VCaP (cell line): ENCODE measurements around the gene ANKDD1B.
A peak's percentile ranks its signal among the peaks of the same experiment; 100 is the strongest.

ENCODE experiments used
- H3K27ac ChIP-seq: fragments of 450-650 bp; 2 replicates; pipeline ENCODE4 v1.5.1; 2017
- TF ChIP-seq, protein P1 (sequence below): fragments of 450-650 bp; conservative IDR thresholded peaks from 2 replicates; pipeline ENCODE4 v1.5.1; 2017; ENCODE audit warnings: mild to moderate bottlenecking, moderate library complexity

ANKDD1B gene

DNA sequence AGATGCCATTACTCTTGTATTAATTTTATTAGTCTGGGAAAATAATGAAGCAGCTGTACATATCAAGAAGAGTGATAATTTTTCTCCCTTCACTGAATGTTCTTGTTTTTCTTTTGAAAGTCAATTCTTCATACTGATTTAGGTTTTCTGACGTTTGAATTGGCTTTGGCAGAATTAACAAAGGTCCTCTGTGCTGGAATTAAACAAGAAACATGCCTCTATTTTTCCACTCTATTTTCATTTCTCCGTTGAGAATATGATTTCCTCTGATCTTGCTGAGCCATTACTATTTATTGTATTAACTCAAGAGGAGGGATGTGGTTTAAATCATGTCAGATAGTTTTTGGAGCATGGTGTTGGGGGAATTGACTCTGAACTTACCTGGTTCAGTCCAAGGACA is 42.3 kb downstream of the ANKDD1B start:
- H3K27ac ChIP-seq, result no peak overlapping the region
- TF ChIP-seq, protein P1, sequence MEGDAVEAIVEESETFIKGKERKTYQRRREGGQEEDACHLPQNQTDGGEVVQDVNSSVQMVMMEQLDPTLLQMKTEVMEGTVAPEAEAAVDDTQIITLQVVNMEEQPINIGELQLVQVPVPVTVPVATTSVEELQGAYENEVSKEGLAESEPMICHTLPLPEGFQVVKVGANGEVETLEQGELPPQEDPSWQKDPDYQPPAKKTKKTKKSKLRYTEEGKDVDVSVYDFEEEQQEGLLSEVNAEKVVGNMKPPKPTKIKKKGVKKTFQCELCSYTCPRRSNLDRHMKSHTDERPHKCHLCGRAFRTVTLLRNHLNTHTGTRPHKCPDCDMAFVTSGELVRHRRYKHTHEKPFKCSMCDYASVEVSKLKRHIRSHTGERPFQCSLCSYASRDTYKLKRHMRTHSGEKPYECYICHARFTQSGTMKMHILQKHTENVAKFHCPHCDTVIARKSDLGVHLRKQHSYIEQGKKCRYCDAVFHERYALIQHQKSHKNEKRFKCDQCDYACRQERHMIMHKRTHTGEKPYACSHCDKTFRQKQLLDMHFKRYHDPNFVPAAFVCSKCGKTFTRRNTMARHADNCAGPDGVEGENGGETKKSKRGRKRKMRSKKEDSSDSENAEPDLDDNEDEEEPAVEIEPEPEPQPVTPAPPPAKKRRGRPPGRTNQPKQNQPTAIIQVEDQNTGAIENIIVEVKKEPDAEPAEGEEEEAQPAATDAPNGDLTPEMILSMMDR, result no peak

DNA sequence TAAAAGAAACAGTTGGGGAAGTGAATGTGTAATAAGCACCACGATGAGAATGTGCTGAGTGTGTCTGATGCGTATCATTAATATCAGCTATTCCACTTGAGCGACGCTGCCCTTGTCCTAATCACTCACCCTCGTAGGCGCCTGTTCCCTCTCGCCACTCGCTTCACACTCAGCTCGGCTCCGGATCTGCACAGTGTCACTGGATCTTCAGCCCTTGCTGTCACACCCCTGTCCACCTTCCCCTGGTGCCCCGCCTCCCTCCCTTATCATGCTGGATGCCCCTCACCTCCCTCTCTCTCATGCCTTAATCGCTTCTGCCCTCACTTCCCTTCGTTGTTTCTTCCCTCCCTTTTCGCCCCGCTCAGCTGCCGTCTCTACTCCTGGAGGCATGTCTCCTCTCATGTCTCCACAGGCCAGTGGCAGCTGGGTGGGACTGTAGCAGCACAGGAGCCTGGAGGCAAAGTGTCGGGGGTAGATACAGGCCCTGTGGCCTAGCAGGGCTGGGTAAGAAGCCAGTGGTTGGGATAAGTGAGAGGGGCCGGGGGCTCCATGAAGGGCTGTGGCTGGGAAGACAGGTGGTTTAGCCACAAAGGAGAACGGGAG is 43.5 kb downstream of the ANKDD1B start:
- TF ChIP-seq, protein P1, result no peak
- H3K27ac ChIP-seq, result no peak overlapping the region

DNA sequence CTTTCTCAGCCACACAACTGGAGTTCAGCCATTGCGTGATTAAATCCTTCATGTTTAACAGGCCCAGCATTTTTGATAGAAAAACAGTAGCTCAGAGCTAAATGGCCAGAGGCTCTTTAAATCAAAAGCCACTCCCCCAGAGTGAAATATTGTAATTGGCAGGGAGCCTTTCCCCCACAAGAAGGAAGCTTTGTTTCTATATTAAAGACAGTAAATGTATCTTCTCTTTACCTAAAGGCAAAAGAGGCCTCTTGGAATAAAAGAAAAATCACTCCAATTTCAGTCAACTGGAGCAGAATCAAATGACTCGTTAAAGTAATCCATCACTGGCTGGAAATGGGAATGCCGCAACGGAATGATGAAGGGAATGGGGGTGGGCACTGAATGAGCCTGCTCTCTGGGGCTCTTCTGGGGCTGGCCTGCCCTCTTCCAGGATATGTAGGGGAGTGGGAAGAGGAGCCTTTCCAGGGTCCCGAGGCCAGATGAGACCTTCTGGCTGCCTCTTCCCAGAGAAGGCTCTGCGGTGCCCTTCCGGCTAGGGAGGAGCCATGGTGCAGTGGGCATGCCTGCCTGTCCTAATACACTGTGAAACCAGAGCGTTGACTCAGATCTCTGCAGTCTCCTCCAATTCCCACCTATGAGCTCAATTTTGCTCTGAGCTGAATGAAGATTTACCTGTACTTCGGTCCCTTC is 45.2 kb downstream of the ANKDD1B start:
- TF ChIP-seq, protein P1, result no peak
- H3K27ac ChIP-seq, result peak overlapping the region; percentile 42

DNA sequence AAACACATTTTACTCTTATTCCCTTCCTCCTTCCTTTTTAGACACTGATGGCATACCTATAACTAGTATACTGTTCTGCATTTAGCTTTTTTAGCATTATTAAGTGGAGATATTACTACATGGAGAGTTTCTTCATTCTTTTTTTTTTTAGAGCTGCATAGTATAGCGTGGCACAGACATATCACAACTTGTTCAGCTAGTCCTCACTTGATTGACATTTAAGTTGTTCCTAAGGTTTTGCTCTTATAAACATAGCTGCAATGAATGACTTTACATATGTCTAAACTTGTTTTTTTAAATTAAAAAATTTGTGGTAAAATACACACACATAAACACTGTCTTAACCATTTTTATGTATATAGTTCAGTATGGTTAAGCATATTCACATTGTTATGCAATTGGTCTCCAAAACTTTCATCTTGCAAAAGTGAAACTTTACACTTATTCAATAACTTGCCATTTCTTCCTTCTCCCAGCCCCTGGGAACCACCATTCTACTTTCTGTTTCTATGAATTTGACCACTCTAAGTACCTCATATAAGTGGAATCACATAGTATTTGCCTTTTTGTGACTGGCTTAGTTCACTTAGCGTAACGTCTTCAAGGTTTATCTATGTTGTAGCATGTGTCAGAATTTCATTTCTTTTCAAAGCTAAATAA is 48.7 kb downstream of the ANKDD1B start:
- TF ChIP-seq, protein P1, result no peak
- no peak overlapping the region for H3K27ac ChIP-seq

DNA sequence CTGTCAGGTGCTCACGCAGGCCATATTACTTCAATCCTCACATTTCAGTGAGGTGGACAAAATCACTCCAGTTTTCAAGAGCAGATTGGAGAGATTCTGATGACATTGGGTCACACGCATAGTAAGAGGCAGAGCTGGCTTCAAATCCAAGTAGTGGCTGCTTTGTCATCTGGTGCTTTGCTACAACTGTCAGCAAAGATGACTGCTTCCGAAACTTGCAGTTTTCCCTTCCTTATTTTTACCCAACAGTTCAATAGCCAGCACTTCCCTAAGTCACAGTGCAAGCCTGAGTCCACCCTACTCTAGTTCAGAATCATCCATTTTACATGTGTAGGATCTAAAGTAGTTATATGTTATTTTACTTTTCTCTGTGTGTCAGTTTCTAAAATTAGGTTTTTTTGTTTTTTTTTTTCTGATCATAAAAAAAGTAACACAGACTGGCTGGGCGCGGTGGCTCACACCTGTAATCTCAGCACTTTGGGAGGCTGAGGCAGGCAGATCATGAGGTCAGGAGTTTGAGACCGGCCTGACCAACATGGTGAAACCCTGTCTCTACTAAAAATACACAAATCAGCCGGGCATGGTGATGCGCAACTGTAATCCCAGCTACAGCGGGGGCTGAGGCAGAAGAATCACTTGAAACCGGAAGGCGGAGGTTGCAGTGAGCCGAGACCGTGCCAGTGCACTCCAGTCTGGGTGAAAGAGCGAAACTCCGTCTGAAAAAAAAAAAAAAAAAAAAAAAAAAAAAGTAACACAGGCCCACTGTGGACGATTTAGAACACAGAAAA is 49.6 kb downstream of the ANKDD1B start:
- TF ChIP-seq, protein P1, result no peak
- H3K27ac ChIP-seq, result no peak overlapping the region

DNA sequence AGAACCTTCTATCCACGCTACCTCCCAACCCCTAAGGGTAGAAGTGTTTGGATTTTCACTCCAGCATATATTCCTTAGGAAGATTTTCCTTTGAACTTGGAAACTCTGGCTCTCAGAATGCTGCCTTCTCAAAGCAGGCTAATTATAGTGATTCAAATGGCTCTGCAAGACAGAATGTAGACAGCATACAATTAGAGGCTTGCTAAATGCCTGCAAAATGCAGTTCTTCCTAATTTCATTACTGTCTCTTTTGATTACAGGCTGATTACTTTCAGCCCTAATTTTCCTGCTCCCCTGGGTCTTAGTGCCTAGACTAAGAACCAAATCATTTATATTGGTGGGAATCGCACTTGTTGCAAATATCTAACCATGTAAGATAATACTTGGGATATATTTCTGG is 50.8 kb downstream of the ANKDD1B start:
- no peak overlapping the region for H3K27ac ChIP-seq
- TF ChIP-seq, protein P1, result no peak
